B cell (primary cell): ENCODE results near the gene SMPD3. TPM values are rescaled to one million over a fixed set of nuclear protein-coding genes. Genes with fewer than 3 reads are reported as not detected.

ENCODE experiments used
- ATAC-seq: fragments of 200-7000 bp; cut with Tn5 transposase; one replicate; pipeline ENCODE4 v1.10.0; 2021; ENCODE audit warnings: low read depth, mild to moderate bottlenecking, moderate number of reproducible peaks, moderate library complexity
- CTCF ChIA-PET: fragments of 350-600 bp; sonication (Branson Sonifier 250); formaldehyde crosslinking; loops from one replicate; lab custom pipeline; 2021; ENCODE audit warnings: antibody characterized with exemption, inconsistent platforms; lab: Charles Lee
- POLR2A ChIA-PET: fragments of 350-600 bp; sonication (Branson Sonifier 250); formaldehyde crosslinking; loops from one replicate; lab custom pipeline; 2021; ENCODE audit warnings: antibody characterized with exemption; lab: Charles Lee
- DNase-seq: peaks from one replicate; pipeline ENCODE4 v3.0.0; 2013
- H2AFZ ChIP-seq: 2 replicates; pipeline ENCODE4 v1.6.1; 2012; ENCODE audit warnings: mild to moderate bottlenecking, low read depth, low read length; ENCODE audit not compliant: insufficient read depth, poor library complexity, severe bottlenecking
- H3K27ac ChIP-seq, 2 donors: 1 replicate in 1 of 2; 2 replicates in 1 of 2; pipeline ENCODE4 v1.5.1; 2012 to 2013; ENCODE audit warnings: low read length in 2 of 2, mild to moderate bottlenecking in 2 of 2, moderate library complexity in 1 of 2
- H3K27me3 ChIP-seq, 4 experiments: fragments of 200-600 bp in 1 of 4; sonication (generic) in 1 of 4; replicated peaks in 1 of 4; 1 replicate in 2 of 4; 2 replicates in 2 of 4; pipeline versions ENCODE4 v1.6.1 to v1.7.0; 2013 to 2016; ENCODE audit warnings: low read length in 3 of 4, mild to moderate bottlenecking in 2 of 4, mixed read lengths in 1 of 4, moderate library complexity in 1 of 4; ENCODE audit not compliant: insufficient read depth in 4 of 4, control insufficient read depth in 3 of 4; ENCODE audit errors: control extremely low read depth in 1 of 4
- H3K36me3 ChIP-seq, 2 experiments: replicated peaks in 1 of 2; 1 replicate in 1 of 2; 2 replicates in 1 of 2; pipeline versions ENCODE4 v1.6.1 to v1.7.1; 2013; ENCODE audit warnings: low read length in 1 of 2; ENCODE audit not compliant: insufficient read depth in 2 of 2, control insufficient read depth in 1 of 2; ENCODE audit errors: control extremely low read depth in 1 of 2, extremely low read depth in 1 of 2
- H3K4me1 ChIP-seq, 2 donors: fragments of 200-600 bp in 1 of 2; sonication (generic) in 1 of 2; 1 replicate in 1 of 2; 2 replicates in 1 of 2; pipeline versions ENCODE4 v1.5.1 to v1.6.1; 2013 to 2017; ENCODE audit warnings: low read length in 2 of 2; ENCODE audit not compliant: control insufficient read depth in 2 of 2, insufficient read depth in 2 of 2
- H3K4me2 ChIP-seq: replicated peaks from 2 replicates; pipeline ENCODE3; 2012; ENCODE audit warnings: mild to moderate bottlenecking, low read depth, low read length; ENCODE audit not compliant: poor library complexity, severe bottlenecking
- H3K4me3 ChIP-seq, 5 experiments: fragments of 200-600 bp in 1 of 5; sonication (generic) in 1 of 5; 1 replicate in 3 of 5; 2 replicates in 2 of 5; pipeline versions ENCODE4 v1.5.1 to v1.7.0; 2011 to 2016; ENCODE audit warnings: low read length in 4 of 5, mild to moderate bottlenecking in 4 of 5, low read depth in 2 of 5, control low read depth in 1 of 5, moderate library complexity in 1 of 5; ENCODE audit not compliant: insufficient read depth in 1 of 5; ENCODE audit errors: control extremely low read depth in 1 of 5, extremely low read depth in 1 of 5
- H3K79me2 ChIP-seq: fragments of 200-600 bp; sonication (generic); one replicate; pipeline ENCODE4 v1.6.0; 2016; ENCODE audit warnings: low read length; ENCODE audit not compliant: control insufficient read depth, insufficient read depth
- H3K9ac ChIP-seq: fragments of 200-600 bp; sonication (generic); 2 replicates; pipeline ENCODE4 v1.6.1; 2017; ENCODE audit warnings: mild to moderate bottlenecking, low read length, moderate library complexity
- H3K9me3 ChIP-seq, 3 donors: one replicate each; pipeline versions ENCODE4 v1.6.1 to v1.7.1; 2013; ENCODE audit warnings: low read length in 2 of 3; ENCODE audit not compliant: control insufficient read depth in 2 of 3, insufficient read depth in 1 of 3; ENCODE audit errors: control extremely low read depth in 1 of 3
- H4K20me1 ChIP-seq: 2 replicates; pipeline ENCODE4 v1.6.0; 2012; ENCODE audit warnings: mild to moderate bottlenecking, low read length; ENCODE audit not compliant: insufficient read depth, control insufficient read depth, poor library complexity, severe bottlenecking
- H3K27ac Mint-ChIP-seq: one replicate; pipeline ENCODE4 v1.8.0; 2021; ENCODE audit warnings: mixed read lengths
- H3K27me3 Mint-ChIP-seq: one replicate; pipeline ENCODE4 v1.8.0; 2021; ENCODE audit warnings: mixed read lengths
- H3K4me1 Mint-ChIP-seq: one replicate; pipeline ENCODE4 v1.8.0; 2021; ENCODE audit warnings: mixed read lengths
- H3K4me3 Mint-ChIP-seq: one replicate; pipeline ENCODE4 v1.8.0; 2021; ENCODE audit warnings: mixed read lengths
- H3K9me3 Mint-ChIP-seq: one replicate; pipeline ENCODE4 v1.8.0; 2022; ENCODE audit warnings: mixed read lengths; ENCODE audit not compliant: insufficient read depth
- EZH2 ChIP-seq: IDR thresholded peaks from 2 replicates; pipeline ENCODE4 v1.6.1; 2012; ENCODE audit warnings: borderline replicate concordance, low read depth, mild to moderate bottlenecking, moderate library complexity, low read length; ENCODE audit not compliant: insufficient read depth, poor library complexity, severe bottlenecking
- WGBS: methylation state at CpG from one replicate; pipeline ENCODE4 v1.1.5; 2013; ENCODE audit warnings: missing lambda C conversion rate; ENCODE audit not compliant: insufficient coverage; 5-methylcytosine and 5-hydroxymethylcytosine counted together
- intact Hi-C: fragments of 100-400 bp; cut with micrococcal nuclease; formaldehyde crosslinking; loops from one replicate; pipeline ENCODE4 v1.10.0; 2022
- polyA plus RNA-seq: library from polyadenylated mRNA; depleted of rRNA; stranded (reverse); fragments of >200 nt; gene quantifications from 2 replicates; pipeline ENCODE4 v1.2.3, GENCODE V29; 2012
- total RNA-seq, 2 donors: library from RNA; stranded (reverse); fragments of 120-200 nt in 1 of 2; gene quantifications; 1 replicate in 1 of 2; 2 replicates in 1 of 2; pipeline versions ENCODE4 v1.2.3 to v1.2.4, GENCODE V29; 2013 to 2022
- TF ChIP-seq, protein P1 (sequence below): fragments of 200-600 bp; IDR thresholded peaks from one replicate; pipeline ENCODE4 v1.8.0; 2022; ENCODE audit warnings: antibody characterized with exemption, mild to moderate bottlenecking

The SMPD3 gene
- total and polyA plus RNA-seq, 2 donors (not counting 1 experiment from before 2014, with no cell fraction given), result 1.2 to 2.8 TPM

DNA sequence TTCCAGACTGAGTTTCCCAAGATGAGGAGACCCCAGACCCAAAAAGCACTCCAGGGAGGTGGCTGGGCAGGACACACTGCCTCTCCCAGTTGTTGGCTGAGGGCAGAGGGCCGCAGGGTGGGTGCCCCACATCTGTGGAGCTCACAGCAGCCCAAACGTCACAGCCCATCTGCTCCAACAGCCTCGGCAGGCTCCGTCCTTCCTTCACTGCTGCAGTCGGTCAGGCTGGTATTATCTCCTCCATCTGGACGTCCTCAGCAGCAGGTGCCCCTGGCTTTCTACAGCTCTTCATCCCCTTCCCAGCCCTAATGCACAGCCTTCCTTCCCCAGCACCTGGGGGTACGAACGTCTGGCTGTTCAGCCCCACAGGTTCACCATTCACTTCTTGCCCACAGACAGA is 82.2 kb downstream of the SMPD3 start:
- ATAC-seq, result no peak
- Histone ChIP-seq H2AFZ (no peak overlapping the region), H3K9me3 (no peaks in the 10 kb centered on the region), H3K36me3 (no peaks in the 10 kb centered on the region), H4K20me1 (no peaks in the 10 kb centered on the region), H3K4me2 (no peak overlapping the region), H3K27me3 (no peaks in the 10 kb centered on the region), H3K79me2 (no peaks in the 10 kb centered on the region), H3K4me1 (peaks cover 43 to 52% of the 10 kb centered on the region in 2 donors), H3K27ac (no peak overlapping the region), H3K4me3 (no peak overlapping the region), H3K9ac (no peak overlapping the region)
- peaks cover 3% of the 10 kb centered on the region for H3K27me3 Mint-ChIP-seq
- DNase-seq, result no peak
- POLR2A ChIA-PET, result no interaction called here
- CTCF ChIA-PET, result no interaction called here
- peaks cover 56% of the 10 kb centered on the region for H3K4me1 Mint-ChIP-seq
- no peaks in the 10 kb centered on the region for H3K9me3 Mint-ChIP-seq
- WGBS, result 74% methylated on average over 8 of the region's 8 CpGs
- TF ChIP-seq, protein P1, sequence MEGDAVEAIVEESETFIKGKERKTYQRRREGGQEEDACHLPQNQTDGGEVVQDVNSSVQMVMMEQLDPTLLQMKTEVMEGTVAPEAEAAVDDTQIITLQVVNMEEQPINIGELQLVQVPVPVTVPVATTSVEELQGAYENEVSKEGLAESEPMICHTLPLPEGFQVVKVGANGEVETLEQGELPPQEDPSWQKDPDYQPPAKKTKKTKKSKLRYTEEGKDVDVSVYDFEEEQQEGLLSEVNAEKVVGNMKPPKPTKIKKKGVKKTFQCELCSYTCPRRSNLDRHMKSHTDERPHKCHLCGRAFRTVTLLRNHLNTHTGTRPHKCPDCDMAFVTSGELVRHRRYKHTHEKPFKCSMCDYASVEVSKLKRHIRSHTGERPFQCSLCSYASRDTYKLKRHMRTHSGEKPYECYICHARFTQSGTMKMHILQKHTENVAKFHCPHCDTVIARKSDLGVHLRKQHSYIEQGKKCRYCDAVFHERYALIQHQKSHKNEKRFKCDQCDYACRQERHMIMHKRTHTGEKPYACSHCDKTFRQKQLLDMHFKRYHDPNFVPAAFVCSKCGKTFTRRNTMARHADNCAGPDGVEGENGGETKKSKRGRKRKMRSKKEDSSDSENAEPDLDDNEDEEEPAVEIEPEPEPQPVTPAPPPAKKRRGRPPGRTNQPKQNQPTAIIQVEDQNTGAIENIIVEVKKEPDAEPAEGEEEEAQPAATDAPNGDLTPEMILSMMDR, result no peak
- no peak for TF ChIP-seq EZH2
- intact Hi-C loops, result no loop called here
- H3K27ac Mint-ChIP-seq, result no peak overlapping the region
- no peak overlapping the region for H3K4me3 Mint-ChIP-seq

DNA sequence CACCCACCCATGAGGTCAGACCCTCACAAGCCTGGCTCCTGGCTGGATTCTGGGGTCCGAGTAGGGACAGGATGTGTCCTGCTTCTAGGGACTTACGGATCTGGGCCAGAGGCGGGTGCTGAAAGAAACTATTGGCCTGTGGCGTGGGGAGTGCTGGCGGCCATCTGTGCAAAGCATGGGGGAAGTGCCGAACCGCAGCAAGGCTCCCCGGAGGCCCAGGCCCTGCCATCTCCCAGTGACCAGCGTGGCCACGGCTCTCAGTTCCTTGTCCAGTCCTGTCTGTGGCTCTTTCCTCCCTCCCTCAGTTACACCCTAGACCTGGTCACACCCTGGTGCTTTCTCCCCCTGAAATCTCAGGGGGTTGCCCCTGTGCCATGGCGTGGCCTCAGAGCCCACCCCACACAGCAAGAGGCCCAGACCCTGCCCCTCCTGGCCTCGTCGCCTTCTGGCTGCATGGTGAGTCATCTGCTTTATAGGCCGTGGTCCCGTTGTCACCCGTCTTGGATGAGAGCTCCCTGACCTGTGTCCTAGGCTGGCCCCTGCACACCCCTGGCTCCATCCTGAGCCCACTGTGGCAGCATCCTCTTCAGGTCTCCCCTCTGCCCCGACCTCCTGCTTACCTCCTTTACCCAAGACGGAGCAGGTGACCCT is 83.0 kb downstream of the SMPD3 start:
- DNase-seq, result no peak
- CTCF ChIA-PET, result interaction anchor here (1.4 kb wide), 1 partner anchor 19 kb away, joined by 4 read pairs; no protein-coding TSS in a partner anchor
- H4K20me1 ChIP-seq, result no peaks in the 10 kb centered on the region
- POLR2A ChIA-PET, result no interaction called here
- TF ChIP-seq, protein P1, result no peak
- no peak for TF ChIP-seq EZH2
- no peak for ATAC-seq
- H3K4me2 ChIP-seq, result peak overlapping the region; percentile 27
- H3K4me1 ChIP-seq, result peaks cover 35 to 44% of the 10 kb centered on the region in 2 donors
- Mint-ChIP-seq H3K27me3 (peaks cover 3% of the 10 kb centered on the region), H3K27ac (peak overlapping the region; percentile 26), H3K9me3 (no peaks in the 10 kb centered on the region), H3K4me3 (no peak overlapping the region), H3K4me1 (peaks cover 49% of the 10 kb centered on the region)
- no peak overlapping the region for H2AFZ ChIP-seq
- no peak overlapping the region for H3K9ac ChIP-seq
- intact Hi-C loops, result no loop called here
- no peak overlapping the region for H3K27ac ChIP-seq
- WGBS, result 31% methylated on average over 17 of the region's 18 CpGs
- no peaks in the 10 kb centered on the region for H3K9me3 ChIP-seq
- no peaks in the 10 kb centered on the region for H3K36me3 ChIP-seq
- no peak overlapping the region for H3K4me3 ChIP-seq
- no peaks in the 10 kb centered on the region for H3K79me2 ChIP-seq
- no peaks in the 10 kb centered on the region for H3K27me3 ChIP-seq
